Chondrocyte (in vitro differentiated cells): ENCODE results near the gene CAV2. TPM values are rescaled to one million over a fixed set of nuclear protein-coding genes. Genes with fewer than 3 reads are reported as not detected.
A peak's percentile ranks its signal among the peaks of the same experiment; 100 is the strongest.

Source experiments
- DNase-seq: peaks from one replicate; pipeline ENCODE4 v3.0.0; 2021; ENCODE audit warnings: mixed read lengths, low spot score
- H3K27ac Mint-ChIP-seq: one replicate; pipeline ENCODE4 v1.8.0; 2021; ENCODE audit warnings: mild to moderate bottlenecking, moderate library complexity, mixed read lengths; ENCODE audit not compliant: unreplicated experiment
- H3K27me3 Mint-ChIP-seq: 2 replicates; pipeline ENCODE4 v1.8.0; 2021; ENCODE audit warnings: low read depth, mixed read lengths
- H3K36me3 Mint-ChIP-seq: 2 replicates; pipeline ENCODE4 v1.8.0; 2021; ENCODE audit warnings: low read depth, mixed read lengths
- H3K4me1 Mint-ChIP-seq: 2 replicates; pipeline ENCODE4 v1.8.0; 2021; ENCODE audit warnings: low read depth, mild to moderate bottlenecking, mixed read lengths
- H3K4me3 Mint-ChIP-seq: one replicate; pipeline ENCODE4 v1.8.0; 2021; ENCODE audit warnings: mild to moderate bottlenecking, moderate library complexity, mixed read lengths; ENCODE audit not compliant: unreplicated experiment
- H3K9me3 Mint-ChIP-seq: 2 replicates; pipeline ENCODE4 v1.8.0; 2021; ENCODE audit warnings: low read depth, mixed read lengths
- CTCF ChIP-seq: fragments of 200-600 bp; sonication (generic); IDR thresholded peaks from 2 replicates; pipeline ENCODE4 v1.5.0; 2021; ENCODE audit warnings: antibody characterized with exemption, mild to moderate bottlenecking, moderate library complexity
- total RNA-seq: library from RNA; stranded (reverse); gene quantifications from 3 replicates; pipeline ENCODE4 v1.2.1, GENCODE V29; 2021

Gene CAV2
- total RNA-seq, 1 donor from 2014 or later: 127 TPM

- H3K27ac Mint-ChIP-seq: no peak overlapping the region
- peaks cover 50% of the 10 kb centered on the region for H3K4me1 Mint-ChIP-seq
- H3K9me3 Mint-ChIP-seq: no peaks in the 10 kb centered on the region
- peak overlapping the region; percentile 84 for H3K4me3 Mint-ChIP-seq
- no peak for DNase-seq
- no peaks in the 10 kb centered on the region for H3K27me3 Mint-ChIP-seq
- TF ChIP-seq CTCF: no peak
- H3K36me3 Mint-ChIP-seq: peaks cover 9% of the 10 kb centered on the region
Observed at GRCh38 chr7:116502201-116503096, 2.9 kb downstream of the CAV2 start.

GRCh38 chr7:116503835-116504234 is 4.3 kb downstream of the CAV2 start:
- no peak for TF ChIP-seq CTCF
- Mint-ChIP-seq H3K36me3 (peaks cover 11% of the 10 kb centered on the region), H3K27ac (peak overlapping the region; percentile 41), H3K9me3 (no peaks in the 10 kb centered on the region), H3K4me3 (no peak overlapping the region), H3K27me3 (no peaks in the 10 kb centered on the region), H3K4me1 (peaks cover 43% of the 10 kb centered on the region)
- no peak for DNase-seq

- TF ChIP-seq CTCF: no peak
- Mint-ChIP-seq H3K36me3 (peaks cover 11% of the 10 kb centered on the region), H3K4me1 (peaks cover 43% of the 10 kb centered on the region), H3K9me3 (no peaks in the 10 kb centered on the region), H3K27ac (peak overlapping the region; percentile 15), H3K27me3 (no peaks in the 10 kb centered on the region), H3K4me3 (no peak overlapping the region)
- no peak for DNase-seq
Observed at GRCh38 chr7:116505278-116505677, 5.7 kb downstream of the CAV2 start.

GRCh38 chr7:116505823-116506222 is 6.3 kb downstream of the CAV2 start:
- no peak for TF ChIP-seq CTCF
- Mint-ChIP-seq H3K9me3 (no peaks in the 10 kb centered on the region), H3K4me1 (peaks cover 41% of the 10 kb centered on the region), H3K27ac (no peak overlapping the region), H3K4me3 (no peak overlapping the region), H3K36me3 (peaks cover 11% of the 10 kb centered on the region), H3K27me3 (no peaks in the 10 kb centered on the region)
- DNase-seq: no peak

- Mint-ChIP-seq H3K27ac (no peak overlapping the region), H3K4me1 (peaks cover 48% of the 10 kb centered on the region), H3K27me3 (no peaks in the 10 kb centered on the region), H3K9me3 (no peaks in the 10 kb centered on the region), H3K36me3 (peaks cover 7% of the 10 kb centered on the region), H3K4me3 (no peak overlapping the region)
- no peak for TF ChIP-seq CTCF
- no peak for DNase-seq
Observed at GRCh38 chr7:116509982-116510579, 10.5 kb downstream of the CAV2 start.
